Superior temporal gyrus (tissue), 1 donor: ENCODE measurements around the gene TCF4.

Experiments
- DNase-seq: peaks from one replicate; pipeline ENCODE4 v3.0.0-alpha.2; 2016; ENCODE audit errors: extremely low spot score

The TCF4 gene

GRCh38 chr18:55195863-55196262 is 392.1 kb downstream of the TCF4 start:
- DNase-seq, result no peak

- DNase-seq, result no peak
Measured at GRCh38 chr18:55189972-55190371, 398.0 kb downstream of the TCF4 start.

GRCh38 chr18:55186588-55186987 is 401.4 kb downstream of the TCF4 start:
- no peak for DNase-seq

GRCh38 chr18:55185391-55185790 is 402.6 kb downstream of the TCF4 start:
- no peak for DNase-seq

- no peak for DNase-seq
Measured at GRCh38 chr18:55179835-55180234, 408.2 kb downstream of the TCF4 start.

GRCh38 chr18:55179425-55179824 is 408.6 kb downstream of the TCF4 start:
- no peak for DNase-seq

GRCh38 chr18:55173291-55173690 is 414.7 kb downstream of the TCF4 start:
- no peak for DNase-seq
